Frontal cortex (tissue), 4 donors: ENCODE results near the gene GLDN. TPM values are rescaled to one million over a fixed set of nuclear protein-coding genes. Genes with fewer than 3 reads are reported as not detected.
A peak's percentile ranks its signal among the peaks of the same experiment; 100 is the strongest.
"Not testable (repeated sequence)": the region's sequence is repeated elsewhere in the genome, so short reads cannot be mapped to it uniquely, and the experiment has no call there.

Experiments used
- DNase-seq, 2 donors: peaks; one replicate each; pipeline ENCODE4 v3.0.0; 2012; ENCODE audit warnings: low spot score in 2 of 2
- FAIRE-seq: peaks from 2 replicates; lab custom pipeline; 2012; peaks lifted over from hg19 to GRCh38; lab: Jason Lieb, UNC
- total RNA-seq: library from RNA; depleted of rRNA; stranded (reverse); fragments of >200 nt; gene quantifications from one replicate; pipeline ENCODE4 v1.2.3, GENCODE V29; 2014
- donor health status: control.
- donor health status: control.
- donor health status: control.

GLDN gene
- total RNA-seq, 1 donor from 2014 or later = 2.0 TPM

DNA sequence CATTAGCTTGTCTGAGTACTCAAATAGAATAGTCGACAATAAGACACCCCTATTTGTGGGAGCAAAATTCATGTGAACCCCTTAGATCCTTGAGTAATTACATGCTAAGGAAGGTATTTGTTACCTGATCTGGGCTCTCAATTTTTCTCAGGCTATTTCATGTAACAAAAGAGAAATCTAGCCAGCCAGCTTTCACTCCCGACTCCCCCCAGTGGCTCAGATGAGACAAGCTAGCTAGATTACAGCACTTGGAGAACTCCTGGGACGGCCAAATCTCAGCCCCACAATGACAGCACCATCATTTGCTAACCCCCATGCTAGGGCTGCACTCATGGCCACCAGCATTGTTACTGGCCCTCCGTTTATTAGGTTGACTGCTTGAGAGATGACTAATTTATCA is 41.3 kb downstream of the GLDN start:
- FAIRE-seq (no peak), DNase-seq (peak in 1 of 2 donors; percentile 42)

DNA sequence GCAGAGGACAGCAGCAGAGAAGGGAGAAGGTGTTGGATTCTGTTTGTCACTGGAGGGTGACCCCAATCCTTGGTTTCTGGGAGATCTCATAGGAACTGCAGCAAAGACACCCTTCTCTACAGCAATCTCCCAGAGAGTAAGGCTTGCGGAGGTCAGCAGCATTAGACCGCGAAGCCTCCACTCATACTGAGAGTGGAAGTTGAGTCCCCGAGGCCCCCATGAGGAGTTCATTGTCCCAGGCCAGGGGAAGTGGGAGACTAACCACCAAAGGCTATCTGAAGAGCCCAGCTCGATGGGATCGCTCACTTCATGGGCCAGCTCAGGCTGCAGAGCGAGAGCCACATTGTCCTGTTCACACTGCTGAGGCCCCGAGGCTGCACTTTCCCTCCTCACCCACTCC is 44.6 kb downstream of the GLDN start:
- FAIRE-seq = no peak
- no peak for DNase-seq

DNA sequence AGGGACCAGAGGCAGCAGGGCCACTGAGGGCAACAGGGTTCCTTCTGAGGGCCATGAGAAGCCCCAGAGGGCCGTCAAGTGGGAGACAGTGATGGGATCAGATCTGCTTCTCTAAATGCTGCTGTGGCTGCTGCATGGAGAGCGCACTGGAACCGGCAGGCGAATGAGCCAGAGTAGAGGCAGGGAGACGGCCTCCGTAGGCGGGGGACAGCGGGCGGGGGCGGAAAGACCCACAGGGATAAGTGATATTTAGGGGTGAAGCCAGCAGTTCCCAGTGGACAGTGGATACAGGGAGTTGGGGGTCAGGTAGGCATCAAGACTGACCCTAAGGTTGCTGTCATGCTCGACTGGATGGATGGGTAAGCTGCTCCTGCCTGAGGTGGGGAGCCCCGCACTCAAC is 45.0 kb downstream of the GLDN start:
- FAIRE-seq = no peak

DNA sequence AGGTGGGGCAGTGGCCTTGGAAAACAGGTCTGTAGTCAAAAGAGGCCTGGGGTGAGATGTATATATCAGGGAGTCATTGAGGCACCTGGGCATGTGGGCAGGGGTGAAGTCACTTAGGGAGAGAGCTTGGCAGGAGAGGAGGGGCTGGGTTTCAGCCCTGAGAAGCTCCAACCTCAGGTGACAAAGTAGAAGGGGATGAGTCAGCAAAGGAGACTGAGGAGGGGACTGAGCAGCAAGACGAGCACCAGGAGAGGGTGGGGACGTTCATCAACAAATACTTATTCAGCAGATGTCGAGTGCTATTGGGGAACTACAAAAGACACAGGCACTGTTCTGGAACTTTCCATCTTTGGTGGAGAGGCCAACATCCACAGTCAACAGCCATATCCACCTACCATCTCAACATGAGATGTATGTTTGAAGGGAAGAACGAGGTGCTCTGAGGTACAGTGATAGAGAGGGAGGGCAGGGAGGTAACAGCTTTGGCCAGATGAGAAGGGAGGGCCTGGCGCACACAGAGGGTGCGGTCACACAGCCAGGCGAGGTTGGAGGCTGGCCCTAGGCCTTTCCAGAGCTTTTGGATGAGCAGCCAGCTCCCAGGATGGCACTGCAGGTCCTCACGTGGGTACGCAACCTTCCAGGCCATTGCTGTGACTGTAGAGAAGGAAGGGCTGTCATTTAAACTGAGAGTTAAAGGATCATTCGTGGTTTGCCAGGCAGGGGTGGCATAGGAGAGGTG is 45.7 kb downstream of the GLDN start:
- DNase-seq (no peak), FAIRE-seq (no peak)

More for the DNA sequence above, 45.0 kb downstream of the GLDN start:
- no peak for DNase-seq

DNA sequence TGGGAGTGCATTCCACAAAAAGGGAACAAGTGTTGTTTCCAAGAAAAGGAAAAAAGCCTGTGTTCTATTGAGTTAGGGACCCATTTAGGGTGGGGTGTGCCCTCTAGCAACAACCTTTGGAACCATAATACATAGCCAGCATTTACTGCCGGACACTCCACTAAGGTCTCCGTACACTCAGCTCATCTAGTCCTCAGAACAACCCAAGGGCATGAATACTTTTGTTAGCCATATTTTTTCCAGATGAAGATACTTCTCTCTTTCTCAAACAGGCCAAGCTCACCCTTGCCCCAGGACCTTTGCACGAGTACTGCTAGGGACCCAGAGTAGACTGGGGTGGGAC is 46.2 kb downstream of the GLDN start:
- no peak for FAIRE-seq
- DNase-seq = no peak

DNA sequence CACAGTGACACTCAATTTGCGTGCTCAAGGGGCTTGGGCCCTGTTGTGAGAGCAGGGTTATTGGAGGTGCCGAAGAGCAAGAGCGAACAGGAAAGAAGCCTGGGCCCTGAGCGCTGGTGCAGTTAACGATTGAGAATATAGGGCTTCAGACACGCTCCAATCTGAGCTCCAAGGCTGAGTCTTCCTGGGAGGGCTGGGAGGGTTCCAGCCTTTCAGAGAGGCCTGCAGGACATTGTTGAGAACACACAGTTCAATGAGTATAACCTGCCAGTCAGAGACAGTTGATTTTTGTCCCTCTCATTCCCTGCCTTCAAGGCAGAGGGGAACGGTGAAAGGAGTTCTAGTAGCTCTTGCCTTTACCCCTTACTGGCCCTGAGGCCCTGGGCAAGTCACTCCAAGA is 47.3 kb downstream of the GLDN start:
- FAIRE-seq = no peak
- DNase-seq = no peak

DNA sequence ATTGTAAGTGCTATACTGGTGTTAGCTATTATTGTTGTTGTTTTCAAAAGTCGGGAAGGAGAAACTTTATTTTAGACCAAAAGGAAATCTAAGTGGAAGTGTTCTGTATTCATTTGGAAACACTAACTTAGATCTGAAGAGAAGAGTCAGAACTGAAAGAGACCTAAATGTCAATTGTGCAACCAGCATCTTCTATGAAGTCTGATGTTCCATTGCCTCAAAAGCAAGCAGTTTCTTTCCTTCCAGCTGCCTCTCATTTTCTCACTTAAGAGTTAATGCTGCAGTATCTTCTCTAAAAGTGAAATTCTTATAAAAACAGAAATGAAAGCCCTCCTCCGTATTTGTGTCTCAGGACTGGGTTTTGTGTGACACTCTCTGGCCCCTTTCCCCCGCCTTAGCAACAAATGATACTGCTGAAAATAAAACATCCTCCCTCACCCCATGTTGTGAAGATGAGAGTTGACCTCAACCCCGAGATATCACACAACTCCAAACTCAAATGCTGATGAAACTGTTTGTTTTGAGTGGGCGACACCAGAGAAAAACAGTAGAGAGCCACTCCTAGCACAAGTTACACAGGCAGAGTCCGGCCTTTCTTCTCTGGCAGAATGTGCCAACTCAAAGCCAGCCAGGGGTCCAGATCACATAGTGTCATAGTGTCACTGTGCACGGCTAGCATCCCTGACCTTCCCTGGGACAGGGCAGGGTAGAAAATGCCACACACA is 48.9 kb downstream of the GLDN start:
- FAIRE-seq (no peak), DNase-seq (no peak)

DNA sequence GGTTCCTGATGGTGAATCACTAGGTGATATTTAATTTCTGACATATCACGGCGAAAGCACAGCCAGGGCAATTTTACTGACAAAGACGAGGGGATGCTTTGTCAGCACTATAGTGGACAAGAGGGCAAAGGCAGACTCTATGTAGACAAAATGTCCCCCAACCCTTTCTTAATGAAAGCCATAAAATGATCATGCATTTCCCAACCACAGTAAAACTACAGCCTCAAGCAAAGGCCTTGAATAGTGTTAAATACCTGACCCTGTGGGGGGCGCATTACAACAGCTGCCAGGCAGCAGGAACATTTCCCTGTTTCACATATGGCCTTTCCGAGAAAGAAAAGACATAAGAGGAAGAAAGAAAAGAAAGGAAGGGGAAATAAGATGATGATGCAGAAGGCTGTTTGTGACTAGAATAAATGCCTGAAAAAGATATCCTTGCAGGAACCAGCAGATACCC is 49.5 kb downstream of the GLDN start:
- FAIRE-seq (no peak), DNase-seq (no peak)

DNA sequence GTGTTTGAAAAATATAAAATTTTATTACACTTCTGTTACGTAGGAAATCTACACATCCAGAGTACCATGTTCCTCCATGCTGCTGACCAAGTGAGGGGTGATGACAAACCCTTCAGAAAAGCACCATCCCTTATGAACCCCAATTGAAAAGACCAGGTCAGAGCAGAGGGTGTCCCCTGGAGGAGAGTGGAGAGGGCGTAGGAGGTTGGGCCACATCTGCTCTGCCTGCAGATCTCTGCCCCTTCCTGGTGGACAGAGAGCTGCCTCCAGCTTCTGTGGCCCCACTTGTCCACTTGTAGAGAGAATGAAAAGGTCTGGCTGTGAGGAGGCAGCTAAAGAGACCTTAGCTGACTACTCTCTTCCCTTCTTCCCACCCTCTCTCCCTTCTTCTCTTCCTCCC is 55.5 kb downstream of the GLDN start:
- DNase-seq (no peak), FAIRE-seq (no peak)

DNA sequence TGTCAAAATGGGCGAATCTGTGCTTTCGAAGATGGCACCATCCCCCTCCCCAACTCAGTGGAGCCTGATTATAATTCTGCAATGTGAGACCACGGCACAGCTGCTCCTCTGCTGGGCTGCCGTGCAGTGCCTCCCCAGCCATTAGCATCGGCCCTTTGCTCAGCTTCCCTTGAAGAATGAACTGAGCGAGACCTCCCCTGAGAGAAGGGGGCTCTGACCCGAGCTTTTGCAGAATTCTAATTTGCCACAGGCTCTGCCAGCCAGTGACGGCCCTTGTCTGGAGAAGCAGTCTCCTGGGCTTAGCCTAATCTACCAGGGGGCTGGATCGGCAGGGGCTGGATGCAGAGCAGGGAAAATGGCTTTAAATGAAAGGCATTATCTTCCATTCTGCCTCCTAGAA is 57.2 kb downstream of the GLDN start:
- no peak for DNase-seq
- FAIRE-seq = no peak

DNA sequence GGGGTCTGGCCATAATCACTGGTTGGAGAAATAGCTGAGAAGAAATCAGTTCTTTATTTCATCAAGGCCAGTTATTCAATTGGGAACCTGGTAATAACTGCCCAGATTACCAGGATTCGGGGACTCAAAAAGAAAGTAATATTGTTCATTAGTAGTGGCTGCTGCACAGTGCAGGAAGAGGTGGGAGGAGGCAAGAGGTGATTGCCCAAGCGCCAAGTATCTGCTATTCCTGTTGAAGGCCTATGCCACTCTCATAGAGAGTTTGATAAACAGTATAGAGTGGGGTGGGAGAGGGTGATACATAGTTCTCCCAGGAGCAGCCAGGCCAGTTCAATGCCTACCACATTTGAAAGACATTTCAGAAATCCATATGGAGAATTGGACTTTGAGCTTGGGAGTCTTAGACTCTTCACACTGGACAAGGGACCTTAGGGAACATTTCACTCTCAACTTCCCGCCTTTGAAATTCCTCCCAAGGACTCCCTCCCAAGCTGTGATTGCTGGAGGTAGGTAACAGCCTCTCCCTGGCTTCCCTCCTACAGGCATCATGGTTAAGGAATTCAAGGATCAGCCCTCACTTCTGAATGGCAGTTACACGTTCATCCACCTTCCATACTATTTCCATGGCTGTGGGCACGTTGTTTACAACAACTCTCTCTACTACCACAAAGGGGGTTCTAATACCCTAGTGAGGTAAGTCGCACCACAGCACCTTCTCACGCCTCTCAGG is 59.8 kb downstream of the GLDN start:
- DNase-seq (no peak), FAIRE-seq (no peak)

DNA sequence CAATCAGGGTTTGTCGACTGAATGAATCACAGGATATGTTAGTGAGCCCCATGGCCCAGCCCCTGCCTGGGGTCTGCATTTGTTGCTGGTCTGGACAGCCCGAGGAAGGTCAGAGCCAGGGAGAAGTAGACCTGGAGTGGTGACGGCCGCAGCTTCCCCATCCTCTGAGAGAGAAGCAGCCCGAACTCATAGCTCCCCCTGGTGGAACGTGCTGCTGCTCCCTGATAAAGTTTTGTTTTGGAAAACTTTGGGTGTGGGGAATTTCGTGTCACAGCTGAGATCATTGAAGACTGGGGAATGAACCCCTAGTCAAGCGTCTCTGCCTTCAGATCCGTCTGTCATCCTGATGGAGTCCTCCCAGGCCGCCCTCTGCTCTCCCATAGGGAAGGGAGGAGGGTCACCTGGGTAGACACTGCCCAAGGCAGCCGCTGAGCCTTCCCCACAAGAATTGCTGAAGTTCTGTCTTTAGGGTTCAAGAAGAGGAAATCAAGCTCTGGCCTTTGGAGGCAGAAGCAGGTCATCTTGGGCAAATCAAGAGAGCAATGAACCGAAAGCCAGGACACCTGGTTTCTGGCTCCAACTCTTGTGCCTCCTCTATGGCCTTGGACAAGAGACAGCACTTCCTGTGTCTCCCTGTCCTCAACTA is 60.5 kb downstream of the GLDN start:
- DNase-seq (peak in 1 of 2 donors; percentile 49), FAIRE-seq (no peak)

DNA sequence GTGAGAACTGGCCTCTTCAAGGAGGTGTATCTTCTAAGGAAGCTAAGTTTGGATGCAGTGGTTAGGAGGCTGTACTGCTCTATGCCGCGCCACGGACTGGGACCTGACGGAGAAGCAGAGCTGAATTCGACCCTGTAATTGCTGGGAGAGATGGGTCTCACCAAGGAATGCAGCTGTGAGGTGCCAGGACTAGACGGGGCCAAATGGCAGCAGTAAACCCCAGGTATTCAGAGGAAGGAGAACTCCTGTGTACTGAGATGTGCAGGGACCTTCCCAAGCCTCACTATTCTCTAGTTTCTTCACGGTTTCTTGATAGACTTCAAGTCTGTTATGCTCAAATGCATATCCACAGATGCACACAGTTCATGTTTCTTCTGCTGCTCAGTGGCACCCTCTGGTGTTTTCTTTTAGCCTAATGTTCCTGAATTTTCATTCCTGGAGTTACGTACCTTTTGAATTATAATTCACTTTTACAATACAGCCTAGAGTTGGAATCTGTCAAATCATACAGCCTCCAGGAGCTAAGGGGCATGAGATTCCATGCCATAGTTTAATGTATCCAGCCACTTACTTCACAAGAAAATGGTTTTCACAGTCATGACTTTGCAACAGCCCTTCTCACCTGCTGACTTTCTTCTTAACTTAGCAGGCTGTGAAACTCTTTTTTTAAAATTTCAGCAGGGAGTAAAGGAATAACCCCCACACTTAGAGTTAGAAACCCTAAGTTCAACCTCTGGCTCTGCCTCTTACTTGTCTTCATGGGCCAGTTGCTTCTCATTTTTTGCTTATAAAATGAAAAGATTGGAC is 61.8 kb downstream of the GLDN start:
- FAIRE-seq = no peak
- no peak for DNase-seq

DNA sequence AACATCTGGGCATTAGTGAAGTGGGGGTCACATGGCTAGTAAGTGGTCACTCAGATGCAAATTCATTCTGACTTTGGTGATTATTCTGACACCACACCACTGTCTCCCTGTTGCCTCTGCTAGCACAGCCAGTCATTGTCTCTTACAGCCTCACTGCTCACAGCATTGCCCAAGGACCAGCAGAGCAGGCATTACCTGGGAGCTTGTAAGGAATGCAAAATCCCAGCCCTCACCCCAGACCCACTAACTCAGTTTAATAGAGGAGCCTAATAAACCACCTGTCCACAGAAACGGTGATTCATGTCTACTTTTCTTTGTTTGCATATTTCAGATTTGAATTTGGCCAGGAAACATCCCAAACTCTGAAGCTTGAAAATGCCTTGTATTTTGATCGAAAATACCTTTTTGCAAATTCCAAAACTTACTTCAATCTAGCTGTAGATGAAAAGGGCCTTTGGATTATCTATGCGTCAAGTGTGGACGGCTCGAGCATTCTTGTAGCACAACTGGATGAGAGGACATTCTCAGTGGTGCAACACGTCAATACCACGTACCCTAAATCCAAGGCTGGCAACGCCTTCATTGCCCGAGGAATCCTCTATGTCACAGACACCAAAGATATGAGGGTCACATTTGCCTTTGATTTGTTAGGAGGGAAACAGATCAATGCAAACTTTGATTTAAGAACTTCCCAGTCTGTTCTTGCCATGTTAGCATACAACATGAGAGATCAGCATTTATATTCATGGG is 62.7 kb downstream of the GLDN start:
- DNase-seq = no peak
- FAIRE-seq = no peak

DNA sequence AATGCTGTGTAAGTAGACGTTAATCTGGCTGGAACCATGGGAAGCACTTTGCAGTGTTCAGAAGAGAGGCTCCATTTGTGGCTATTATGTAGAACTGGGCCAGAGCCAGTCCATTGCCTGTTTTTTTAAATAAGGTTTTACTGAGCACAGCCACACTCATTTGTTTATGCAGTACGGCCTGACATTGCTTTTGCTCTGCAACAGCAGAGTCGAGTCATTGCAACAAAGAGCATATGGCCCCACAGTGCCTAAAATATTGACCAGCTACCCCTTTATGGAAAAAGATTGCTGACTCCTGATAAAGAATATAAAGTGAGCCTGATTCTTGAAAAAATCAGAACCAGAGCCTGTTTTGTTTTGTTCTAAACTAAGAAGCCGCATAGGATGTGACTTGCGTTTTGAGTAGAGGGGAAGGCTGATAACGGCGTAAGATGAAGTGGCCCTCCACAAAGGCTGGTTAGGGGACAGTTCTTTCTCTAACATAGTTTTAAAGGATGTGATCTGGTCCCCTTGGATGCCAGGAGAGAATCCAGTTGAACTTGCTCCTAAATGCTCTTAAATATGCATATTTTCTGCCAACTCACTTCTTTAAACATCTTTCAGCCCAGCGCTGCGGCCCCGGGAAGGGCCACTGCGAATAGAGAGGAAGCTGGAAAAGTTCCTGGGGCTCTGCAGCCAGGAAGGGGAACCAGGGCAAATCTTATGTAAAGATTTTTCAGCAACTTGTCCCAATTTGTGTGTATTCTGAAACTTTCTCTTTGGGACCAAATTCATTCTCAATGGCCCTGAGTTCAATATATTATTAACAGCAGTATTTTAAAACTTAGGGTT is 64.5 kb downstream of the GLDN start:
- DNase-seq (no peak), FAIRE-seq (no peak)

DNA sequence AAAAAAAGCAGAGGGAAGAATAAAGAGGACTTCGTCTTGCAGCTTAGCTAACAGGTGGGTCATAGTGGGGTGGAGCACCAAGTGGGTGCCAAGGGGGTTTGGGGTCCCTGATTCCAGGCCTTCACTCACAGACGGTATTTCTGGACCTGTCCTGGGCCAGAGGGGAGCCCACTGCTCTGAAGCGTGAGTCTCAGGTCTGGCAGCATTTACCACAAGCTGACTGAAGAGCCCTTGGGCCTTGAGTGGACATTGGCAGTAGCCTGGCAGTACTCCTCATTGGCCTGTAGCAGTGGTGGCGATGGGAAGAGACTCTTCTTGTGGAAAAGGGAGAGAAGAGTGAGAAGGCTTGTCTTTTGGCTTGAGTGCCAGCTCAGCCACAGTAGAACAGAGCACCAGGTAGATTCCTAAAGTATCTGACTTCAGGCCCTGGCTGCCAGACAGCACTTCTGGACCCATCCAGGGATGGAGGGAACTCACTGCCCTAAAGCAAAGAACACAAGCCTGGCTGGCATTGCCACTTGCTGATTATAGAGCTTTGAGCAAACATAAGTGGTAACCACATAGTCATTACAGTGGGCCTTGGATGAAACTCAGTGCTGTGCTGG is 72.9 kb downstream of the GLDN start:
- FAIRE-seq = no peak
- no peak for DNase-seq

DNA sequence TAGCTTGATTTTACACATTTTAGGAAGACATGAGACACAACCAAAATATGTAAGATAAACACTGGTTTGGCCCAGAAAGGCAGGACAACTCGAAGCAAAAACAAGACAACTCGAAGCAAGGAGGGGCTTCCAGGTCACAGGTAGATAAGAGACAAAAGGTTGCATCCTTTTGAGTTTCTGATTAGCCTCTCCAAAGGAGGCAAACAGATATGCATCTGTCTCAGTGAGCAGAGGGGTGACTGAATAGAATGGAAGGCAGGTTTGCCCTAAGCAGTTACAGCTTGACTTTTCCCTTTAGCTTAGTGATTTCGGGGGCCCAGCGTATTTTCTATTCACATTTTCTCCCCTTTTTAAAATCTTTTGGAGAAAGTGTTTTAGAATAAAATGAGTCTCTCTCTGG is 74.7 kb downstream of the GLDN start:
- DNase-seq = no peak
- no peak for FAIRE-seq

DNA sequence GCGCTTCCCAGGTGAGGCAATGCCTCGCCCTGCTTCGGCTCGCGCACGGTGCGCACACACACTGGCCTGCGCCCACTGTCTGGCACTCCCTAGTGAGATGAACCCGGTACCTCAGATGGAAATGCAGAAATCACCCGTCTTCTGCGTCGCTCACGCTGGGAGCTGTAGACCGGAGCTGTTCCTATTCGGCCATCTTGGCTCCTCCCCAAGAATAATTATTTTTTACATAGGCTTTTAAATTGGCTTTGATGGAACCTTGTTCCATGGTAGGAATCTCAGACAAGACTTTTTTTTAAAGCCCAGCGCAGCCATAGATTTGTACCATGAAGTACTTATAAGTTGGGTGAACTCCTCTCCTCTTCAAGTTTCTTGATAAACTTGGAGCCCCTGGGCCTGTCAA is 81.6 kb downstream of the GLDN start:
- not testable (repeated sequence) for DNase-seq, FAIRE-seq
